Measurements from ENCODE around the gene SMAD3. TPM values are rescaled to one million over a fixed set of nuclear protein-coding genes. Genes with fewer than 3 reads are reported as not detected.

The SMAD3 gene
- total and polyA plus RNA-seq, 10 of the 15 experiments (the other 5 are each of a cell fraction or from before 2014, with no cell fraction given) = 5.6 to 43.2 (median 16.0) TPM

DNA sequence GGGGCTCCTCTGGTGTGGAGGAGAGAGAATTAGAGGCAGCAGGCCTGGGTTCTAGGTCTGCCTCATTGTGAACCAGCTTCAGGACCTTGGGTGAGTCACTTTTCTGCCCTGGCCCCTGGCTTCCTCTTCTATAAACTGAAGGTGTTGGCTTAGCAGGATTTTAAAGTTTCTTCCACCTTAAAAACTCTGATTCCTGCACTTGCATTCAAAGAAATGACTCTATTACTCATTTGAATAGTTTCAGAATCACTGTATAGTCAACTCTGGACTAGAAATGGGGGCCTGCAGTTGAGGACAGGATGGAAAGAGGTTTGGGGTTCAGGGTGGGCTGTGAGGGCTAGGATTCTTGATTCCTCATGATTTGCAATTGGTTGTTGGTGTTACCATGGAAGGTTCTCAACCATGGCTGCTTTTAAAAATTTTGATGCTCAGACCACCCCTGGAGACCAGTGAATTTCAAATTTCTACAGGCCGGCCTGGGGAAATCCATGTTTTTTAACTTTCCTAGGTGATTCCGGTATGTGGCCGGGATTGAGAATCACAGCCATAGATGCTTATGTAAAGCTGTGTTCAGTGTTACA is 19.9 kb downstream of the SMAD3 start (continued):
- TF ChIP-seq, protein P1, sequence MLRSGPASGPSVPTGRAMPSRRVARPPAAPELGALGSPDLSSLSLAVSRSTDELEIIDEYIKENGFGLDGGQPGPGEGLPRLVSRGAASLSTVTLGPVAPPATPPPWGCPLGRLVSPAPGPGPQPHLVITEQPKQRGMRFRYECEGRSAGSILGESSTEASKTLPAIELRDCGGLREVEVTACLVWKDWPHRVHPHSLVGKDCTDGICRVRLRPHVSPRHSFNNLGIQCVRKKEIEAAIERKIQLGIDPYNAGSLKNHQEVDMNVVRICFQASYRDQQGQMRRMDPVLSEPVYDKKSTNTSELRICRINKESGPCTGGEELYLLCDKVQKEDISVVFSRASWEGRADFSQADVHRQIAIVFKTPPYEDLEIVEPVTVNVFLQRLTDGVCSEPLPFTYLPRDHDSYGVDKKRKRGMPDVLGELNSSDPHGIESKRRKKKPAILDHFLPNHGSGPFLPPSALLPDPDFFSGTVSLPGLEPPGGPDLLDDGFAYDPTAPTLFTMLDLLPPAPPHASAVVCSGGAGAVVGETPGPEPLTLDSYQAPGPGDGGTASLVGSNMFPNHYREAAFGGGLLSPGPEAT (IDR thresholded peaks at IDR 0.05; ENCODE audit: low read depth) = no peak
- peak; percentile 86 for TF ChIP-seq MEF2A (IDR thresholded peaks at IDR 0.05; ENCODE audit: insufficient read depth, low read depth, low read length)
- TF ChIP-seq EZH2 (IDR thresholded peaks at IDR 0.05; ENCODE audit: borderline replicate concordance, control insufficient read depth, low read depth, low read length) = no peak
- TF ChIP-seq GATAD2B (conservative IDR thresholded peaks at IDR 0.05; ENCODE audit: low read depth) = no peak
- TF ChIP-seq, protein P2, sequence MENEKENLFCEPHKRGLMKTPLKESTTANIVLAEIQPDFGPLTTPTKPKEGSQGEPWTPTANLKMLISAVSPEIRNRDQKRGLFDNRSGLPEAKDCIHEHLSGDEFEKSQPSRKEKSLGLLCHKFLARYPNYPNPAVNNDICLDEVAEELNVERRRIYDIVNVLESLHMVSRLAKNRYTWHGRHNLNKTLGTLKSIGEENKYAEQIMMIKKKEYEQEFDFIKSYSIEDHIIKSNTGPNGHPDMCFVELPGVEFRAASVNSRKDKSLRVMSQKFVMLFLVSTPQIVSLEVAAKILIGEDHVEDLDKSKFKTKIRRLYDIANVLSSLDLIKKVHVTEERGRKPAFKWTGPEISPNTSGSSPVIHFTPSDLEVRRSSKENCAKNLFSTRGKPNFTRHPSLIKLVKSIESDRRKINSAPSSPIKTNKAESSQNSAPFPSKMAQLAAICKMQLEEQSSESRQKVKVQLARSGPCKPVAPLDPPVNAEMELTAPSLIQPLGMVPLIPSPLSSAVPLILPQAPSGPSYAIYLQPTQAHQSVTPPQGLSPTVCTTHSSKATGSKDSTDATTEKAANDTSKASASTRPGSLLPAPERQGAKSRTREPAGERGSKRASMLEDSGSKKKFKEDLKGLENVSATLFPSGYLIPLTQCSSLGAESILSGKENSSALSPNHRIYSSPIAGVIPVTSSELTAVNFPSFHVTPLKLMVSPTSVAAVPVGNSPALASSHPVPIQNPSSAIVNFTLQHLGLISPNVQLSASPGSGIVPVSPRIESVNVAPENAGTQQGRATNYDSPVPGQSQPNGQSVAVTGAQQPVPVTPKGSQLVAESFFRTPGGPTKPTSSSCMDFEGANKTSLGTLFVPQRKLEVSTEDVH (IDR thresholded peaks at IDR 0.05; ENCODE audit: low read depth, partially characterized antibody) = no peak
- TF ChIP-seq NR2F1 (conservative IDR thresholded peaks at IDR 0.05) = no peak
- no peak for TF ChIP-seq SUPT20H (IDR thresholded peaks at IDR 0.05; ENCODE audit: borderline replicate concordance, control insufficient read depth, low read depth, low read length)
- TF ChIP-seq CEBPB (IDR thresholded peaks at IDR 0.05; ENCODE audit: borderline replicate concordance in 1 of 2, low read depth in 2 of 2, low read length in 2 of 2) = no peak
- TF ChIP-seq, protein P3, sequence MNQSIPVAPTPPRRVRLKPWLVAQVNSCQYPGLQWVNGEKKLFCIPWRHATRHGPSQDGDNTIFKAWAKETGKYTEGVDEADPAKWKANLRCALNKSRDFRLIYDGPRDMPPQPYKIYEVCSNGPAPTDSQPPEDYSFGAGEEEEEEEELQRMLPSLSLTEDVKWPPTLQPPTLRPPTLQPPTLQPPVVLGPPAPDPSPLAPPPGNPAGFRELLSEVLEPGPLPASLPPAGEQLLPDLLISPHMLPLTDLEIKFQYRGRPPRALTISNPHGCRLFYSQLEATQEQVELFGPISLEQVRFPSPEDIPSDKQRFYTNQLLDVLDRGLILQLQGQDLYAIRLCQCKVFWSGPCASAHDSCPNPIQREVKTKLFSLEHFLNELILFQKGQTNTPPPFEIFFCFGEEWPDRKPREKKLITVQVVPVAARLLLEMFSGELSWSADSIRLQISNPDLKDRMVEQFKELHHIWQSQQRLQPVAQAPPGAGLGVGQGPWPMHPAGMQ (IDR thresholded peaks at IDR 0.05; ENCODE audit: borderline replicate concordance) = no peak
- TF ChIP-seq NRF1 (conservative IDR thresholded peaks at IDR 0.05; ENCODE audit: low read depth, low read length) = no peak
- no peak for TF ChIP-seq CBX3 (IDR thresholded peaks at IDR 0.05; ENCODE audit: borderline replicate concordance, low read depth)
- no peak for TF ChIP-seq MEF2B (IDR thresholded peaks at IDR 0.05; ENCODE audit: partially characterized antibody, poor library complexity, severe bottlenecking)
- TF ChIP-seq NBN (IDR thresholded peaks at IDR 0.05) = no peak
- TF ChIP-seq NR2C2 (IDR thresholded peaks at IDR 0.05; ENCODE audit: borderline replicate concordance, control insufficient read depth, insufficient read length, low read depth) = no peak
